H1 (cell line): Measurements from ENCODE around the gene DLEC1. TPM values are rescaled to one million over a fixed set of nuclear protein-coding genes. Genes with fewer than 3 reads are reported as not detected.

Experiments used
- CTCF ChIA-PET: fragments of 300-600 bp; sonication (Branson Sonifier 250); formaldehyde crosslinking; loops from one replicate; lab custom pipeline; 2021; ENCODE audit not compliant: partially characterized antibody; lab: Charles Lee
- POLR2A ChIA-PET: fragments of 300-600 bp; sonication (Branson Sonifier 250); formaldehyde crosslinking; loops from one replicate; lab custom pipeline; 2021; ENCODE audit warnings: inconsistent platforms; ENCODE audit not compliant: partially characterized antibody; lab: Charles Lee
- DNase-seq, 2 experiments: peaks; one replicate each; pipeline versions ENCODE4 v3.0.0 to v3.0.0-alpha.2; 2010 to 2022; ENCODE audit warnings: low spot score in 2 of 2, low read depth in 1 of 2, mixed read lengths in 1 of 2
- FAIRE-seq: peaks from 2 replicates; lab custom pipeline; 2011; peaks lifted over from hg19 to GRCh38; lab: Jason Lieb, UNC
- H2AFZ ChIP-seq: 2 replicates; pipeline ENCODE4 v1.8.1; 2012; ENCODE audit warnings: low read length, inconsistent platforms
- H2AK5ac ChIP-seq: 2 replicates; pipeline ENCODE4 v1.6.1; 2013; ENCODE audit warnings: low read depth, low read length
- H2BK120ac ChIP-seq: replicated peaks from 2 replicates; pipeline ENCODE3; 2013; ENCODE audit warnings: low read depth, low read length, inconsistent platforms
- H2BK12ac ChIP-seq: 2 replicates; pipeline ENCODE4 v1.6.1; 2013; ENCODE audit warnings: low read depth, low read length
- H2BK15ac ChIP-seq: 2 replicates; pipeline ENCODE4 v1.6.1; 2013; ENCODE audit warnings: low read length
- H2BK20ac ChIP-seq: 2 replicates; pipeline ENCODE4 v1.6.1; 2013; ENCODE audit warnings: low read length
- H2BK5ac ChIP-seq: 2 replicates; pipeline ENCODE4 v1.6.1; 2013; ENCODE audit warnings: low read depth, low read length
- H3K14ac ChIP-seq: 2 replicates; pipeline ENCODE4 v1.6.1; 2013; ENCODE audit warnings: inconsistent platforms; ENCODE audit not compliant: insufficient read length
- H3K18ac ChIP-seq: 2 replicates; pipeline ENCODE4 v1.6.1; 2013; ENCODE audit warnings: low read length; ENCODE audit errors: extremely low read depth
- H3K23ac ChIP-seq: 2 replicates; pipeline ENCODE4 v1.6.1; 2013; ENCODE audit warnings: inconsistent platforms; ENCODE audit not compliant: insufficient read length
- H3K23me2 ChIP-seq: 2 replicates; pipeline ENCODE4 v1.6.1; 2013; ENCODE audit warnings: low read depth, low read length
- H3K27ac ChIP-seq: 2 replicates; pipeline ENCODE4 v1.6.1; 2011; ENCODE audit warnings: low read depth, low read length, inconsistent platforms
- H3K27me3 ChIP-seq, 4 experiments: replicated peaks in 1 of 4; 1 replicate in 1 of 4; 2 replicates in 3 of 4; pipeline versions ENCODE4 v1.6.1 to v1.8.1; 2011 to 2013; ENCODE audit warnings: low read length in 3 of 4, mild to moderate bottlenecking in 3 of 4, inconsistent platforms in 2 of 4, mixed read lengths in 2 of 4, moderate library complexity in 1 of 4; ENCODE audit not compliant: control insufficient read depth in 3 of 4, insufficient read depth in 3 of 4; ENCODE audit errors: extremely low read depth in 1 of 4
- H3K36me3 ChIP-seq, 4 experiments: 2 replicates each; pipeline versions ENCODE4 v1.6.1 to v1.8.1; 2011 to 2013; ENCODE audit warnings: mild to moderate bottlenecking in 4 of 4, low read length in 3 of 4, moderate library complexity in 2 of 4, control low read depth in 1 of 4, inconsistent platforms in 1 of 4; ENCODE audit not compliant: insufficient read depth in 4 of 4, control insufficient read depth in 2 of 4
- H3K4ac ChIP-seq: replicated peaks from 2 replicates; pipeline ENCODE3; 2013; ENCODE audit warnings: low read length, low read depth, mixed read lengths, inconsistent platforms; ENCODE audit not compliant: insufficient read length
- H3K4me1 ChIP-seq, 4 experiments: replicated peaks in 1 of 4; 1 replicate in 1 of 4; 2 replicates in 3 of 4; pipeline versions ENCODE4 v1.6.1 to v1.8.1; 2011 to 2013; ENCODE audit warnings: low read length in 3 of 4, inconsistent platforms in 2 of 4, mixed read lengths in 1 of 4; ENCODE audit not compliant: insufficient read depth in 4 of 4, control insufficient read depth in 3 of 4
- H3K4me2 ChIP-seq, 2 experiments: 2 replicates each; pipeline versions ENCODE4 v1.6.1 to v1.8.1; 2011 to 2013; ENCODE audit warnings: low read depth in 2 of 2, low read length in 2 of 2, control low read depth in 1 of 2, inconsistent platforms in 1 of 2, mild to moderate bottlenecking in 1 of 2; ENCODE audit not compliant: insufficient read depth in 1 of 2
- H3K4me3 ChIP-seq, 4 experiments: fragments of 200-600, 300-600 bp in 1 of 4; sonication (generic), shearing (Covaris generic), sonication (Bioruptor Twin) in 1 of 4; 2 replicates each; pipeline versions ENCODE4 v1.5.1 to v1.8.1; 2011 to 2016; ENCODE audit warnings: low read length in 4 of 4, low read depth in 3 of 4, control low read depth in 2 of 4, inconsistent platforms in 2 of 4, mild to moderate bottlenecking in 2 of 4, mixed read lengths in 1 of 4, moderate library complexity in 1 of 4; ENCODE audit not compliant: insufficient read depth in 2 of 4; ENCODE audit errors: extremely low read depth in 1 of 4
- H3K56ac ChIP-seq: replicated peaks from 2 replicates; pipeline ENCODE3; 2013; ENCODE audit warnings: low read depth, mild to moderate bottlenecking, mixed read lengths, low read length, inconsistent platforms; ENCODE audit not compliant: insufficient read length
- H3K79me1 ChIP-seq: 2 replicates; pipeline ENCODE4 v1.6.1; 2013; ENCODE audit warnings: low read depth, low read length, control low read depth
- H3K79me2 ChIP-seq, 2 experiments: 2 replicates each; pipeline versions ENCODE4 v1.6.1 to v1.8.1; 2012 to 2013; ENCODE audit warnings: low read length in 2 of 2, mild to moderate bottlenecking in 2 of 2, inconsistent platforms in 1 of 2; ENCODE audit not compliant: insufficient read depth in 2 of 2, control insufficient read depth in 1 of 2
- H3K9ac ChIP-seq, 4 experiments: replicated peaks in 1 of 4; 1 replicate in 1 of 4; 2 replicates in 3 of 4; pipeline versions ENCODE4 v1.6.1 to v1.8.1; 2011 to 2013; ENCODE audit warnings: low read depth in 3 of 4, low read length in 3 of 4, control low read depth in 2 of 4, mild to moderate bottlenecking in 2 of 4, moderate library complexity in 2 of 4, inconsistent platforms in 1 of 4; ENCODE audit errors: extremely low read depth in 1 of 4
- H3K9me3 ChIP-seq, 2 experiments: 2 replicates each; pipeline versions ENCODE4 v1.6.1 to v1.8.1; 2012 to 2013; ENCODE audit warnings: mild to moderate bottlenecking in 2 of 2, moderate library complexity in 2 of 2, control low read depth in 1 of 2, inconsistent platforms in 1 of 2, low read depth in 1 of 2, low read length in 1 of 2, mixed read lengths in 1 of 2; ENCODE audit not compliant: insufficient read depth in 2 of 2
- H4K20me1 ChIP-seq, 2 experiments: replicated peaks in 1 of 2; 2 replicates each; pipeline versions ENCODE3 to v1.8.1; 2011 to 2013; ENCODE audit warnings: inconsistent platforms in 2 of 2, low read length in 2 of 2, mild to moderate bottlenecking in 1 of 2; ENCODE audit not compliant: insufficient read depth in 2 of 2, control insufficient read depth in 1 of 2
- H4K5ac ChIP-seq: 2 replicates; pipeline ENCODE4 v1.6.1; 2013; ENCODE audit warnings: low read length, low read depth, mixed read lengths, inconsistent platforms; ENCODE audit not compliant: insufficient read length
- H4K8ac ChIP-seq: 2 replicates; pipeline ENCODE4 v1.8.0; 2013; ENCODE audit warnings: mild to moderate bottlenecking, moderate library complexity, low read length, inconsistent platforms; ENCODE audit not compliant: insufficient read depth; ENCODE audit errors: extremely low read depth
- H4K91ac ChIP-seq: replicated peaks from 2 replicates; pipeline ENCODE3; 2013; ENCODE audit warnings: low read length, mixed read lengths, inconsistent platforms; ENCODE audit not compliant: insufficient read length
- ATF2 ChIP-seq: IDR thresholded peaks from 2 replicates; pipeline ENCODE4 v1.6.1; 2012; ENCODE audit warnings: low read length, inconsistent platforms
- BRCA1 ChIP-seq: IDR thresholded peaks from 2 replicates; pipeline ENCODE4 v1.6.1; 2012; ENCODE audit warnings: low read depth, low read length, improper control_type of control experiment
- CBX8 ChIP-seq: fragments of 300-800, 300-1000 bp; sonication (generic); IDR thresholded peaks from 2 replicates; pipeline ENCODE4 v1.7.1; 2016; ENCODE audit warnings: low read depth, low read length, borderline replicate concordance
- CTCF ChIP-seq, 3 experiments: IDR thresholded peaks; 1 replicate in 2 of 3; 2 replicates in 1 of 3; pipeline versions ENCODE4 v1.5.1 to v1.6.1; 2011; ENCODE audit warnings: low read length in 3 of 3, mild to moderate bottlenecking in 3 of 3, inconsistent platforms in 2 of 3, low read depth in 1 of 3, moderate library complexity in 1 of 3; ENCODE audit not compliant: insufficient read depth in 1 of 3; ENCODE audit errors: control extremely low read depth in 1 of 3
- KDM4A ChIP-seq: IDR thresholded peaks from one replicate; pipeline ENCODE4 v1.7.1; 2012; ENCODE audit warnings: low read depth, mild to moderate bottlenecking, moderate library complexity, low read length, inconsistent platforms; ENCODE audit not compliant: severe bottlenecking
- PHF8 ChIP-seq: fragments of 200-600 bp; sonication (generic); conservative IDR thresholded peaks from 2 replicates; pipeline ENCODE4 v1.7.1; 2012; ENCODE audit warnings: low read depth, mild to moderate bottlenecking, inconsistent platforms, low read length, moderate library complexity
- USF2 ChIP-seq: IDR thresholded peaks from 2 replicates; pipeline ENCODE4 v1.6.1; 2011; ENCODE audit warnings: low read length, improper control_type of control experiment
- WGBS, 2 experiments: shearing (Covaris generic) in 1 of 2; methylation state at CpG; one replicate each; pipeline versions ENCODE4 v1.1.6 to v1.1.7; 2013 to 2015; ENCODE audit warnings: low lambda C conversion rate in 2 of 2, mixed read lengths in 2 of 2, inconsistent platforms in 1 of 2, low coverage in 1 of 2, missing lambda C conversion rate in 1 of 2; ENCODE audit not compliant: insufficient replicate concordance in 2 of 2, insufficient coverage in 1 of 2, insufficient read length in 1 of 2; ENCODE audit errors: extremely low coverage in 1 of 2, missing lambda C conversion rate in 1 of 2; 5-methylcytosine and 5-hydroxymethylcytosine counted together
- polyA plus RNA-seq, 7 experiments: library from polyadenylated mRNA; depleted of rRNA in 3 of 7; stranded (reverse) in 5 of 7; unstranded in 2 of 7; fragments of >200 nt in 5 of 7; fragments of 200-250 nt in 2 of 7; gene quantifications; 1 replicate in 5 of 7; 2 replicates in 1 of 7; 4 replicates in 1 of 7; pipeline versions ENCODE4 v1.2.1 to v1.2.3, GENCODE V29; 2011 to 2013; ENCODE audit warnings: missing spikeins in 2 of 7, mixed read lengths in 2 of 7
- total RNA-seq: library from RNA; stranded (reverse); fragmentation: NEBNext Ultra II Directional; extraction: Animal tissue kit (Norgen Biotek cat#: 25700); gene quantifications from 2 replicates; pipeline ENCODE4 v1.2.1, GENCODE V29; 2021

Gene DLEC1
- total and polyA plus RNA-seq, 2 of the 8 experiments (the other 6 are each of a cell fraction or from before 2014, with no cell fraction given): 0.26 to 0.76 TPM

- Histone ChIP-seq H2BK12ac (no peak overlapping the region), H3K9ac (no peak overlapping the region), H3K27ac (no peak overlapping the region), H2BK15ac (no peak overlapping the region), H3K18ac (no peak overlapping the region), H2AK5ac (no peak overlapping the region), H3K14ac (no peak overlapping the region), H4K20me1 (no peaks in the 10 kb centered on the region), H3K36me3 (no peaks in the 10 kb centered on the region), H3K9me3 (no peaks in the 10 kb centered on the region), H3K27me3 (no peaks in the 10 kb centered on the region), H2BK5ac (no peak overlapping the region), H2AFZ (no peak overlapping the region), H3K4me1 (no peaks in the 10 kb centered on the region; a peak in 1 of 7 replicates), H3K79me1 (no peaks in the 10 kb centered on the region), H2BK20ac (no peak overlapping the region), H3K4me3 (no peak overlapping the region), H3K23me2 (no peaks in the 10 kb centered on the region), H3K4me2 (no peak overlapping the region), H3K79me2 (no peaks in the 10 kb centered on the region), H2BK120ac (no peak overlapping the region), H4K5ac (no peak overlapping the region), H3K56ac (no peak overlapping the region), H4K91ac (no peak overlapping the region), H4K8ac (no peak overlapping the region), H3K4ac (no peak overlapping the region), H3K23ac (no peak overlapping the region)
- DNase-seq (no peak), FAIRE-seq (no peak)
- 84% methylated on average over 2 of the region's 2 CpGs; no CpG with 5 or more reads in 1 of the 2 experiments for whole genome bisulfite sequencing, 2 experiments
- CTCF ChIA-PET: interaction anchor here (1.4 to 10.9 kb wide), 2 partner anchors 16 to 23 kb away, joined by 3 to 52 read pairs; partner anchors contain the start of genes ACAA1 and MYD88
- POLR2A ChIA-PET: interaction anchor here (2.7 kb wide), 1 partner anchor 10 kb away, joined by 11 read pairs; the partner anchor contains the start of gene OXSR1
- TF ChIP-seq PHF8: no peak
- no peak for TF ChIP-seq CBX8
- TF ChIP-seq BRCA1: no peak
- TF ChIP-seq CTCF (IDR thresholded peaks at IDR 0.05; ENCODE audit: control extremely low read depth in 1 of 3, insufficient read depth in 1 of 3, low read depth in 1 of 3, low read length in 3 of 3): no peak
- TF ChIP-seq ATF2: no peak
- TF ChIP-seq KDM4A: no peak
- TF ChIP-seq USF2: no peak
Measured at GRCh38 chr3:38155825-38156224, 116.8 kb downstream of the DLEC1 start.
